K562 (cell line): Measurements from ENCODE around the gene AKAP10. TPM values are rescaled to one million over a fixed set of nuclear protein-coding genes. Genes with fewer than 3 reads are reported as not detected.

Source experiments
- ATAC-seq: fragments of 200-7000 bp; cut with Tn5 transposase; 3 replicates; pipeline ENCODE4 v1.9.1; 2020; ENCODE audit warnings: moderate library complexity
- BruUV-seq: library from RNA; stranded (reverse); fragments of 400-500 nt; replicated peaks from 2 replicates; lab custom pipeline; 2021; lab: Mats Ljungman, UMichigan
- CTCF ChIA-PET: fragments of 300-600 bp; formaldehyde crosslinking; extraction: SDS; loops from one replicate; lab custom pipeline; 2021; ENCODE audit warnings: low intra/inter-chr PET ratio; lab: Yijun Ruan, JAX
- POLR2A ChIA-PET: fragments of 300-600, 350-650 bp; sonication (Branson Sonifier 250); formaldehyde crosslinking; extraction: SDS; loops from one replicate; lab custom pipeline; 2021; ENCODE audit warnings: antibody characterized with exemption, inconsistent platforms; lab: Yijun Ruan, JAX
- DNase-seq, 4 experiments: peaks; one replicate each; pipeline versions ENCODE4 v3.0.0 to v3.0.0-alpha.2; 2011 to 2018; ENCODE audit warnings: low spot score in 3 of 4, mixed read lengths in 3 of 4; ENCODE audit errors: extremely low read depth in 1 of 4
- FAIRE-seq: peaks from 2 replicates; lab custom pipeline; 2011; peaks lifted over from hg19 to GRCh38; lab: Jason Lieb, UNC
- H2AFZ ChIP-seq: 2 replicates; pipeline ENCODE4 v1.6.0; 2011; ENCODE audit warnings: low read depth, low read length, control low read depth, inconsistent platforms
- H3K27ac ChIP-seq: fragments of 200-600 bp; 3 replicates; pipeline ENCODE4 v1.8.0; 2011; ENCODE audit warnings: low read depth, mild to moderate bottlenecking, control low read depth, inconsistent platforms, low read length, moderate library complexity, mixed read lengths; ENCODE audit errors: extremely low read depth
- H3K27me3 ChIP-seq, 2 experiments: fragments of 300-600 bp in 1 of 2; 2 replicates in 1 of 2; 3 replicates in 1 of 2; pipeline versions ENCODE4 v1.6.0 to v1.8.0; 2011; ENCODE audit warnings: inconsistent platforms in 2 of 2, low read length in 2 of 2, mild to moderate bottlenecking in 1 of 2, mixed read lengths in 1 of 2, moderate library complexity in 1 of 2; ENCODE audit not compliant: control insufficient read depth in 2 of 2, insufficient read depth in 2 of 2
- H3K36me3 ChIP-seq: fragments of 300-600 bp; 3 replicates; pipeline ENCODE4 v1.8.0; 2011; ENCODE audit warnings: mild to moderate bottlenecking, low read length, inconsistent platforms; ENCODE audit not compliant: control insufficient read depth, insufficient read depth
- H3K4me1 ChIP-seq, 2 experiments: fragments of 200-600 bp in 1 of 2; replicated peaks in 1 of 2; 2 replicates in 1 of 2; 3 replicates in 1 of 2; pipeline versions ENCODE4 v1.5.1 to v1.8.0; 2011; ENCODE audit warnings: inconsistent platforms in 2 of 2, low read length in 2 of 2, mild to moderate bottlenecking in 1 of 2, mixed read lengths in 1 of 2, moderate library complexity in 1 of 2; ENCODE audit not compliant: control insufficient read depth in 2 of 2, insufficient read depth in 2 of 2
- H3K4me2 ChIP-seq: 2 replicates; pipeline ENCODE4 v1.6.1; 2011; ENCODE audit warnings: low read length, control low read depth, inconsistent platforms, mixed read lengths; ENCODE audit not compliant: insufficient read depth
- H3K4me3 ChIP-seq: fragments of 200-600 bp; sonication (generic), shearing (Covaris generic); 2 replicates; pipeline ENCODE4 v1.5.1; 2016; ENCODE audit warnings: control low read depth, inconsistent platforms
- H3K79me2 ChIP-seq: fragments of 200-600 bp; 3 replicates; pipeline ENCODE4 v1.8.0; 2011; ENCODE audit warnings: low read length, inconsistent platforms; ENCODE audit not compliant: control insufficient read depth, insufficient read depth
- H3K9ac ChIP-seq, 2 experiments: 2 replicates each; pipeline versions ENCODE4 v1.6.0 to v1.6.1; 2011; ENCODE audit warnings: low read depth in 2 of 2, low read length in 2 of 2, control low read depth in 1 of 2, inconsistent platforms in 1 of 2, mild to moderate bottlenecking in 1 of 2, mixed read lengths in 1 of 2; ENCODE audit not compliant: insufficient read depth in 1 of 2
- H3K9me1 ChIP-seq: one replicate; pipeline ENCODE4 v1.6.0; 2011; ENCODE audit warnings: inconsistent platforms, mild to moderate bottlenecking, low read length, moderate library complexity; ENCODE audit not compliant: control insufficient read depth, insufficient read depth
- H3K9me3 ChIP-seq: replicated peaks from 2 replicates; pipeline ENCODE4 v1.5.1; 2011; ENCODE audit warnings: low read depth, low read length, inconsistent platforms; ENCODE audit not compliant: control insufficient read depth, insufficient read depth
- H4K20me1 ChIP-seq: replicated peaks from 2 replicates; pipeline ENCODE4 v1.6.1; 2011; ENCODE audit warnings: low read length, inconsistent platforms, mixed read lengths; ENCODE audit not compliant: control insufficient read depth, insufficient read depth
- CAMTA2 ChIP-seq: fragments of 250-450 bp; sonication (Bioruptor Pico); conservative IDR thresholded peaks from 2 replicates; pipeline ENCODE4 v1.5.1; 2022
- JUN ChIP-seq, 2 experiments: sonication (generic) in 1 of 2; formaldehyde crosslinking in 1 of 2; IDR thresholded peaks; 2 replicates each; pipeline versions ENCODE4 v1.6.1 to v1.8.0; 2012 to 2022; ENCODE audit warnings: borderline replicate concordance in 2 of 2, mild to moderate bottlenecking in 2 of 2, improper control_type of control experiment in 1 of 2, low read depth in 1 of 2, low read length in 1 of 2, missing genetic modification reagents in 1 of 2
- MAZ ChIP-seq, 2 experiments: fragments of 450-650 bp in 1 of 2; sonication (generic) in 1 of 2; formaldehyde crosslinking; IDR thresholded peaks in 1 of 2; conservative IDR thresholded peaks in 1 of 2; 2 replicates each; pipeline versions ENCODE4 v1.4.0 to v1.5.0; 2020; ENCODE audit warnings: mild to moderate bottlenecking in 1 of 2, missing genetic modification reagents in 1 of 2
- MITF ChIP-seq: IDR thresholded peaks from 2 replicates; pipeline ENCODE4 v1.6.1; 2014; ENCODE audit warnings: antibody characterized with exemption
- RFX7 ChIP-seq: fragments of 250-450 bp; sonication (Bioruptor Pico); IDR thresholded peaks from 2 replicates; pipeline ENCODE4 v1.5.1; 2021; ENCODE audit warnings: mild to moderate bottlenecking
- ZNF212 ChIP-seq: fragments of 450-650 bp; formaldehyde crosslinking; IDR thresholded peaks from 2 replicates; pipeline ENCODE4 v1.4.0; 2020; ENCODE audit warnings: mild to moderate bottlenecking
- WGBS: fragments of 100-300 bp; shearing (Covaris generic); methylation state at CpG from one replicate; pipeline ENCODE4 v1.1.6; 2016; ENCODE audit warnings: low coverage, mixed read lengths; ENCODE audit not compliant: insufficient coverage; ENCODE audit errors: missing lambda C conversion rate; 5-methylcytosine and 5-hydroxymethylcytosine counted together
- in situ Hi-C: fragments of 300-500 bp; cut with MboI; formaldehyde crosslinking; loops from 4 replicates; pipeline ENCODE4 v1.15.0; 2018; ENCODE audit warnings: inconsistent platforms, mixed read lengths
- intact Hi-C: fragments of 100-400 bp; cut with micrococcal nuclease; formaldehyde crosslinking; loops from 2 replicates; pipeline ENCODE4 v1.14.2; 2022
- polyA plus RNA-seq, 8 experiments: library from polyadenylated mRNA; depleted of rRNA in 4 of 8; stranded (reverse) in 5 of 8; unstranded in 3 of 8; fragments of >200 nt; fragmentation: Nextera tagmentation in 2 of 8; fragmentation: Illumina TruSeq in 1 of 8; extraction: Ambion mirVana in 2 of 8; extraction: Trizol in 1 of 8; gene quantifications; 2 replicates each; pipeline versions ENCODE4 v1.2.1 to v1.2.3, GENCODE V29; 2011 to 2014; ENCODE audit warnings: inconsistent platforms in 1 of 8, missing spikeins in 1 of 8
- total RNA-seq, 7 experiments: library from RNA; depleted of rRNA in 6 of 7; stranded (reverse); fragments of >200 nt in 6 of 7; fragmentation: Illumina TruSeq in 2 of 7; extraction: Trizol in 2 of 7; gene quantifications; 2 replicates each; pipeline versions ENCODE4 v1.2.1 to v1.2.3, GENCODE V29; 2011 to 2021; ENCODE audit warnings: low replicate concordance in 1 of 7

The AKAP10 gene
- total and polyA plus RNA-seq, 9 of the 15 experiments (the other 6 are each of a cell fraction or from before 2014, with no cell fraction given) = 4.0 to 20.3 (median 8.2) TPM

GRCh38 chr17:19933221-19933620 lies 44.4 kb downstream of the AKAP10 start:
- Histone ChIP-seq H3K36me3 (peaks cover 60% of the 10 kb centered on the region), H3K4me1 (no peaks in the 10 kb centered on the region), H3K9me1 (no peaks in the 10 kb centered on the region), H4K20me1 (no peaks in the 10 kb centered on the region), H3K27me3 (no peaks in the 10 kb centered on the region), H3K4me3 (no peak overlapping the region), H3K27ac (no peak overlapping the region), H3K79me2 (no peaks in the 10 kb centered on the region), H2AFZ (no peak overlapping the region), H3K9ac (no peak overlapping the region), H3K4me2 (no peak overlapping the region), H3K9me3 (no peaks in the 10 kb centered on the region)
- in situ Hi-C loops (no loop called here), intact Hi-C loops (no loop called here)
- FAIRE-seq (no peak), DNase-seq (no peak), ATAC-seq (no peak)
- CTCF ChIA-PET = no interaction called here
- TF ChIP-seq RFX7 (CRISPR knock-in tag) = no peak
- no peak for TF ChIP-seq ZNF212
- no peak for TF ChIP-seq JUN (IDR thresholded peaks at IDR 0.05; ENCODE audit: borderline replicate concordance, low read depth, low read length)
- TF ChIP-seq JUN (CRISPR knock-in tag; IDR thresholded peaks at IDR 0.05; ENCODE audit: borderline replicate concordance) = no peak
- TF ChIP-seq MITF = no peak
- TF ChIP-seq MAZ (CRISPR knock-in tag; conservative IDR thresholded peaks at IDR 0.05 in 1 of 2, IDR thresholded peaks at IDR 0.05 in 1 of 2) = no peak
- TF ChIP-seq CAMTA2 (CRISPR knock-in tag) = no peak
- TSS peak; percentile 19 for BruUV-seq
- POLR2A ChIA-PET = interaction anchor here (1.0 kb wide), 1 partner anchor 26 kb away, joined by 5 read pairs; no protein-coding TSS in a partner anchor
- 96% methylated on average over 5 of the region's 5 CpGs for WGBS
